Measurements from ENCODE around the gene MLN.

The MLN gene

GRCh38 chr6:33827546-33828451, 24.0 kb upstream of the MLN start:
- TF ChIP-seq, protein P1, sequence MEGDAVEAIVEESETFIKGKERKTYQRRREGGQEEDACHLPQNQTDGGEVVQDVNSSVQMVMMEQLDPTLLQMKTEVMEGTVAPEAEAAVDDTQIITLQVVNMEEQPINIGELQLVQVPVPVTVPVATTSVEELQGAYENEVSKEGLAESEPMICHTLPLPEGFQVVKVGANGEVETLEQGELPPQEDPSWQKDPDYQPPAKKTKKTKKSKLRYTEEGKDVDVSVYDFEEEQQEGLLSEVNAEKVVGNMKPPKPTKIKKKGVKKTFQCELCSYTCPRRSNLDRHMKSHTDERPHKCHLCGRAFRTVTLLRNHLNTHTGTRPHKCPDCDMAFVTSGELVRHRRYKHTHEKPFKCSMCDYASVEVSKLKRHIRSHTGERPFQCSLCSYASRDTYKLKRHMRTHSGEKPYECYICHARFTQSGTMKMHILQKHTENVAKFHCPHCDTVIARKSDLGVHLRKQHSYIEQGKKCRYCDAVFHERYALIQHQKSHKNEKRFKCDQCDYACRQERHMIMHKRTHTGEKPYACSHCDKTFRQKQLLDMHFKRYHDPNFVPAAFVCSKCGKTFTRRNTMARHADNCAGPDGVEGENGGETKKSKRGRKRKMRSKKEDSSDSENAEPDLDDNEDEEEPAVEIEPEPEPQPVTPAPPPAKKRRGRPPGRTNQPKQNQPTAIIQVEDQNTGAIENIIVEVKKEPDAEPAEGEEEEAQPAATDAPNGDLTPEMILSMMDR (IDR thresholded peaks at IDR 0.05; ENCODE audit: insufficient read depth, missing control alignments) = no peak
- FAIRE-seq (no peak), DNase-seq (ENCODE audit: insufficient read length, low spot score) (no peak)

- DNase-seq (ENCODE audit: insufficient read length, low spot score) = no peak
- TF ChIP-seq, protein P1 (IDR thresholded peaks at IDR 0.05; ENCODE audit: insufficient read depth, missing control alignments) = no peak
- no peak for FAIRE-seq
Measured at GRCh38 chr6:33826537-33826936, 22.7 kb upstream of the MLN start.

DNA sequence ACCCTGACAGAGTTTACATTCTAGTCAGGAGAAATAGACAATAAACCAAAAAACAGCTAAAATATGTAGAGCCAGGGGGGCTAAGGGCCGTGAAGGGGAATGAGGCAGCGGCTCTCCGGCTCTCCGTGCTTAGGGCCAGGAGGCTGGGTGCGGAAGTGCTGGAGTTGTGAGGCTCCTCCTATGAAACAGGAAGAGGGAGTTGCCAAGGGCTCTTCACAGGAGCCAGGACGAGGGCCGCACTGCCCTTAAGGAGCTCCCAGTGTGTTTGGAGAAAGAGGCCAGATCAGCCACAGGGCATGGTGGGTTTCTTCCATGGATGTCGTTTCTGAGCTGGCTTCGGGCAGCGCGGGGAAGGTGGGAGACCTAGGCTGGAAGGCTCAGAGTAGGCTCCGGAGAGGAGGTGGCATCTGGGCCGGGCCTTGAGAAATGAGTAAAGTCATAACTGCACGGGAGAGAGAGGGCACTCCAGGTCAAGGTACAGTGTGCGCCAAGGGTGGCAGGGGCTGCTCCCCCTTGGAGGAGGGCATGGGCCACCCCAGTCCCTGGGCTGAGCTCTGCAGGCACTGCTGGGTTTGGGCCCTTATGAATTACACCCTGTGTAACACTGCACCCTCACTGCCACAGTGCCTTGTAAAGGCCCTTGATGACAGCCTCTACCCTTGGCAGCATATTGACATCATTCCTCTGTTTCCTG, 20.8 kb upstream of the MLN start:
- TF ChIP-seq, protein P1 (IDR thresholded peaks at IDR 0.05; ENCODE audit: insufficient read depth, missing control alignments) = no peak
- DNase-seq (ENCODE audit: insufficient read length, low spot score) (no peak), FAIRE-seq (no peak)

DNA sequence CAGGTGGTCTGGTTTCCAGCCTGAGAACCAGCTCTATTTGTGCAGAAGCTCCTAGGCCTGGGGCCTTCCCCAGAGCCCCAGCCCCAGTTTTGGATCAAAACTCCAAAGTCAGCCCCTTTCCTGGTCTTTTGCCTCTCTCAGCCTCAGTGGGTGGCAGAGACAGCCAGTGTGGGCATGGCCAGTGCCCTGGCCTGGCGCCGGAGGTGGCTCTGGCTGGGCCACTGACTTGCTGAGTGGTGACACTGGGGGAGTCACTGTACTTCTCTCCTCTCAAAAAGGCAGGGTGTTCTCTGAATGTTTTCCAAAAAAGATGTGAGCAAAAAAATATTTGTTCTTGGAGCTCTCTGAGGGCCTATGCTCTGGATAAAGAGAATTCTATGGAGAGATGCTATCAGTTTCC, 20.0 kb upstream of the MLN start:
- FAIRE-seq (no peak), DNase-seq (ENCODE audit: insufficient read length, low spot score) (no peak)
- TF ChIP-seq, protein P1 (IDR thresholded peaks at IDR 0.05; ENCODE audit: insufficient read depth, missing control alignments) = no peak

GRCh38 chr6:33822575-33823395, 19.0 kb upstream of the MLN start:
- DNase-seq (ENCODE audit: insufficient read length, low spot score) (no peak), FAIRE-seq (no peak)
- TF ChIP-seq, protein P1 (IDR thresholded peaks at IDR 0.05; ENCODE audit: insufficient read depth, missing control alignments) = peak; percentile 0

DNA sequence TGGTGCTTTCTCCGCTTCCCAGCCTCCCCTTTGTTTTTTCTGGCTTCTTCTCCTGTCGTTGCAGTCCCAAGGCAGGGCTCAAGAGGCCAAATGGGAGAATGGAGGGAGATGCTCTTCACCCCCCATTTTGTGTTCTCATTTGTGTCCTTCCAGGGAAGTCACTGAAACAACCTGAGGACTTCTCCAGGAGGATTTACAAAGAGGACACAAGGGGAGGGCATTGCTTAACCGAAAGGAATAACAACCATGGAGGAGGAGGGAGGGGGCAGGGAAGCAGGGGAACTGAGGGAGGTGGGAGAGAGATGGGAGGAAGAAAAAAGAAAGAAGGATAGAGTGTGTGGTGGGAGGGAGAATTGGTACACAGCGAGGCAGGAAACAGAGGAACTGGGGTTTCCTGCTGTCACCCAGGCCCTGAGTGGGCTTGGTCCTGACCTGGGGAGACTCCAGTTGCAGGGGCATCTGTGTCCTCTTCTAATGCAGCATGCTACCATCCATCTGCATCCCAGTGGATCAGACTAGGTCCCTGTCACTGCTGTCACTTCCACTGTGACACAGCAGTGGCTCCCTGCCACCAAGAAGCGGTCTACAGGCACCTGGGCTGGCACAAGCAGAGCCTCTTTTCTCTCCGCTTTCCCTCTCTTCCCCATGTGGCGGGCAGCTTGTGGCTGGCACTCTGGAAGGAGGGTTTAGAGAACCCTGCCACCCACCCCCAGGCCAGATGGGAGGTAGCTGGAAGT, 17.1 kb upstream of the MLN start:
- no peak for DNase-seq (ENCODE audit: insufficient read length, low spot score)
- TF ChIP-seq, protein P1 (IDR thresholded peaks at IDR 0.05; ENCODE audit: insufficient read depth, missing control alignments) = no peak
- no peak for FAIRE-seq
